NCI-H1694 (cell line): ENCODE data around the gene MTG1.

Experiments
- DNase-seq: peaks from one replicate; lab custom pipeline; 2025; lab: John Stamatoyannopoulos, UW

The MTG1 gene

GRCh38 chr10:133394064-133394663 lies at the start of gene MTG1:
Gene MTG1 (plus strand): TSS chr10:133394157. CDS start chr10:133394221, 64 bp downstream.
- DNase-seq = no peak

DNA sequence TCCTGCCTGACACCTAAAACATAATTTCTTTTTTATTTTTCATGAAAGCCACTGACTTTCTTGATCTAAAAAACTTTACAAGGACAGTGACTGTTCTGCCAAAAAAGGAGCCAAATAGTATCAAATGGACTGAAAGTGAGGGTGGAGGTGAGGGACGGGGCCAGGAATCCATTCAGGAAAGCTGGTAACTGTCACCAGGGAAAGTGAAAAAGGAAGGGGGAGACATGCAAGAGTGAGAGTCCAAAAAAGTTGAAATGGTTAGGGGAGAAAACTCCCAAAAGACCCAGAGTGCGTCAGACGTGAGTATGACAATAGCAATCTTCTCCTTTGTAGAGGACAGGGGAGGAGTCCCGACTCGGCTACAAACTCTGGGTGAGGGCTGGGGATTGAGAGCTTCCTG lies 49.7 kb upstream of the MTG1 start:
- DNase-seq = no peak

GRCh38 chr10:133346413-133346812 lies 47.5 kb upstream of the MTG1 start:
- no peak for DNase-seq

DNA sequence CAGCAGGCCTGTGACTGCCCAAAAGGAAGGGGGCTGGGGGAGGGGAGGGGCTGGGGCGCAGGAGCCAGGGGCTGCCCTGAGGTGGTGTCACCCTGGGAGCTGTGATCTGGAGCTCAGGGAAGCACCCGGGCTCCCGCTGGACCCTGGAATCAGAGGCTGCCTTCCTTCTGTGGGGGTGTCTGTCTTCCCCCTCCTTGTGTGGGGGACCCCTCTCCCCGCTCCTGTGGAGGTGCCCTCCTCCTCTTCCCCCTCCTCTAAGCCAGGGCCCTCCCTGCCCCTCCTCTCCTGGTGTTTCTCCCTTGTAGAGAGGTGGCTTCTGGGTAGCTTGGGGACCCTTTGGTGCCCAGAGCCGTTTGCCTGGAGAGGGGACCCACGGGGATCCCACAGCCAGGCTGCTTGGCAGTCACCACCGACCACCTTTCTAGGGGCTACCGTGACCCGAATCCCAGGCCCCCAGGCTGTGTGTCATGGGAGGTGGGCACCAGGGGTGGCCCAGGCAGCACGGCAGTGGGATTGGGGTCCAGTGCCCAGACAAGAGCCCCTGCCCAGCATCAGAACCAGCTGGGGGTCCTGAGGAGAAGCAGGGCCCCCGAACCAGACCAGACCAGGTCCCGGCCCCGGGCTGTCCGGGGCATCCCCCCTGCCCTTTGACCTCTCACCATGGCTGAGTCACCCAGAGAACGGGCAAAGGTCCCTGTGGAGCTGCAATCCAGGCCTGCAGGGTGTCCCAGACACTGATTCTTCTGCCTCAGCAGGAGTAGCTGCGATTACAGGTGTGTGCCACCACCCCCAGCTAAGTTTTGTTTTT lies 46.0 kb upstream of the MTG1 start:
- no peak for DNase-seq

DNA sequence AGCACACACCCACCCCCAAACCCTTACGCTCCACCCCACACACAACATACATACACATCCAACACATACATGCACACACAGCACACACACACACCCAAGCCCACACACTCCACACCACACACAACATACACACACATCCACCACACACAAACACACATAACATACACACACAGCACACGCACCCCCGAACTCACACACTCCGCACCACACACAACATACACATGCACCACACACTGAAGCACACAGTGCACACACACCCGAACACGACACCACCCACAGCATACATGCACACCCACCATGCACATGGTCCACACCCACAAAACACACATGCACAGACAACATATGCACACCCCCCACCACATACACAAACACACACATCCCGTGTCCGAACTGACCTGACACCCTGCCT lies 44.8 kb upstream of the MTG1 start:
- DNase-seq = no peak

GRCh38 chr10:133349577-133350011 lies 44.4 kb upstream of the MTG1 start:
- no peak for DNase-seq

GRCh38 chr10:133350283-133350949 lies 43.5 kb upstream of the MTG1 start:
- DNase-seq = no peak

DNA sequence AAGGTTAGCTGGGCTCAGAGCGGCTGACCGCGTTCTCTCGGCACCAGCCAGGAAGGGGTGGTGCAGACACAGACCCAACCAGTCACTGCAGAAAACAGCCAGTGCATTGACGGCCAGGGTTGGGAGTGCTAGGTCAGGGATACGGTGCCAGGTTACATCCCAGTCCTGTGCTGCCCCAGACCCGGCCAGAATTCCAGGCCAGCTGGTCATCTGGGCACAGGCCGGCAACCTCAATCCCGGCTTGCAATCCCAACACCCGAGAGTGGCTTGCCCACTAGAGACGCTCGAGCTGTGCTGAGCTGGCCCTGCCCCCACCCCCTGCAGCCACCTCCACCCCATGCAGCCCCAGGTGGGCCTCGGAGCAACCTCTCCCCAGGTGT lies 43.0 kb upstream of the MTG1 start:
- no peak for DNase-seq

GRCh38 chr10:133351408-133352318 lies 42.3 kb upstream of the MTG1 start:
- DNase-seq = no peak

GRCh38 chr10:133353202-133353959 lies 40.6 kb upstream of the MTG1 start:
- DNase-seq = no peak

DNA sequence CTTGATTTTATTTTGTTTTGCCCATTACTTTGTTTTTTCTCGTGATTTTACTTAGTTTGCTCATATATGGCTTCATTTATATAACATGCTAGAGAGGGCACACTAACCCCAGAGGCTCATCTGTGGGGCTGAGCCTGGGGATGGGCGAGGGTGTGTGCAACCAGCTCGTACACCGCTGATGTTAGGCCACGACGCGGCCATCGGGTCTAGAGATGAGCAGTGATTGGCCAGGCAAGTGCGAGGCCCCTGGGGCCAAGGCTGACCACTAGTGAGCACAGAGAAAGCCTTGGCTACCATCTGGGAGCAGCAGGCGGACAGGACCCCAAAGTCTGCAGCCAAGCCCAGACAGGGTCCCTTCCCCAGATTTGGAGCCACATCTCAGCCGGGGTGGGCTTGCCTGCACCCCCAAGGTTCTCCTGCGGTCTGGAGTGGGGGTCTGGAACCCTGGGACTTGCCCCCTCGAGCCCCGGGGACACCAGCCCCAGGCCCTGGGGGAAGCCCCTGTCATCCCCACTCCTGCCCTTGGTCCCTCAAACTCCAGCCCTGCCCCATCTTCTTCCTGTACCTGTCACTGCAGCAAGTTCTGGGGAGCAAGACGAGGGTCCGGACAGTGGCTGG lies 39.9 kb upstream of the MTG1 start:
- no peak for DNase-seq

DNA sequence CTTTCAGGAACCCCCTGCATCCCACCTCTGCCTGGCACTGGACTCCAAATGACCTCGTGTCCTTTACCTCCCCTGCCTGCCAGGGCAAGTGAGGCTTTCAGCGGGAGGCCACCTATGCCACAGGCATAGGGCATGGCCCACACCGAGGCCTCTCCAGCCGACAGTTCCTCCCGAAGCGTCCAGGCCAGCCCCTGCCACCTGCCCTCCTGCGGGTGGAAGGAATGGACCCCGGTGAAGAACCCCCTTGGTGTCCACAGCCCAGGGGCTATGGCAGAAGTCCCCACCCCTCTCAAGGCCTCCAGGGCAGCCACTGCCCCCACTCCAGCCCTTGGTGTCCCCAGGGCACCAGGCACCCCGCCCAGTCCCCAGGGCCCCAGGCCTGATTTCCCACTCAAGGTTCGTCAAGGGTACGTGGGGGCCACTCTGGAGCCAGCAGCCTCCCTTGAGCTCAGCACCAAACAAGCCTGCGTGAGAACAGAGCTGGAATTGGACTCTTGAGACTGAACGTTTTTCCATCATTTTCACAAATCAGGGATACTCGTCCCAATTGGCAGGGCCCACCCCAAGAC lies 39.2 kb upstream of the MTG1 start:
- DNase-seq = no peak

GRCh38 chr10:133355266-133355665 lies 38.7 kb upstream of the MTG1 start:
- no peak for DNase-seq

GRCh38 chr10:133355991-133356390 lies 38.0 kb upstream of the MTG1 start:
- DNase-seq = no peak

GRCh38 chr10:133356549-133357284 lies 37.2 kb upstream of the MTG1 start:
- no peak for DNase-seq

GRCh38 chr10:133357285-133358161 lies 36.4 kb upstream of the MTG1 start, which contains the start of gene FUOM:
Gene FUOM (minus strand): TSS chr10:133358019. CDS start chr10:133358007, 12 bp downstream.
- no peak for DNase-seq

GRCh38 chr10:133358162-133358924 lies 35.6 kb upstream of the MTG1 start:
- no peak for DNase-seq

- no peak for DNase-seq
These were observed 35.0 kb upstream of the MTG1 start for GRCh38 chr10:133358925-133359310.
